Cardiac septum (tissue), 1 donor: ENCODE measurements around the gene ESRRA. TPM values are rescaled to one million over a fixed set of nuclear protein-coding genes. Genes with fewer than 3 reads are reported as not detected.
"Not testable (repeated sequence)": the region's sequence is repeated elsewhere in the genome, so short reads cannot be mapped to it uniquely, and the experiment has no call there.

ENCODE experiments used
- DNase-seq: peaks from one replicate; pipeline ENCODE4 v3.0.0-alpha.2; 2020; ENCODE audit warnings: low spot score
- intact Hi-C: fragments of 100-400 bp; cut with DNase I; formaldehyde crosslinking; loops from one replicate; pipeline ENCODE4 v1.14.0; 2022
- total RNA-seq: library from RNA; stranded (reverse); fragmentation: NEBNext Ultra II Directional; extraction: Animal tissue kit (Norgen Biotek cat#: 25700); gene quantifications from one replicate; pipeline ENCODE4 v1.2.1, GENCODE V29; 2021
- donor health status: DM: no; HTN: no; CAD: no.

Gene ESRRA
- total RNA-seq, 1 donor from 2014 or later, result 116 TPM

DNA sequence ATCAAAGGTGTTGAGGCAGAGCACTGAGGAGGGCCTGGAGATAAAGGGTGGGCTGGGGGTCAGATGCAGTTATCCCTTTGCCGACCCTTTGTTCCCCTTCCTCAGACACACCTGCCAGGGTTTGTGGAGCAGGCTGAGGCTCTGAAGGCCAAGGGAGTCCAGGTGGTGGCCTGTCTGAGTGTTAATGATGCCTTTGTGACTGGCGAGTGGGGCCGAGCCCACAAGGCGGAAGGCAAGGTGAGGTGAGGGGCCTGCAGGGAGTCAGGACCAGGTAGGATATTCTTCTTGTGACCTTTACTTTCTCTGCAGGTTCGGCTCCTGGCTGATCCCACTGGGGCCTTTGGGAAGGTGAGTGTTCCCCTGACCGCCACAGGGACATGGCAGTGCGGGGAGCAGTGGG lies 15.2 kb downstream of the ESRRA start:
- intact Hi-C loops, result no loop called here
- DNase-seq, result no peak

DNA sequence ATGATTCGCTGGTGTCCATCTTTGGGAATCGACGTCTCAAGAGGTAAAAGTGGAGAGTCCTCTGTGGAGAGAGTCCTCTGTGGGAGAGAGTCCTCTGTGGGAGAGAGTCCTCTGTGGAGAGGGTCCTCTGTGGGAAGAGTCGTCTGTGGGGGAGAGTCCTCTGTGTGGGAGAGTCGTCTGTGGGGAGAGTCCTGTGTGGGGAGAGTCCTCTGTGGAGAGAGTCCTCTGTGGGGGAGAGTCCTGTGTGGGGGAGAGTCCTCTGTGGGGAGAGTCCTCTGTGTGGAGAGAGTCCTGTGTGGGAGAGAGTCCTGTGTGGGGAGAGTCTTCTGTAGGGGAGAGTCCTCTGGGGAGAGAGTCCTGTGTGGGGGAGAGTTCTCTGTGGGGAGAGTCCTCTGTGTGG lies 15.7 kb downstream of the ESRRA start:
- intact Hi-C loops, result no loop called here
- DNase-seq, result no peak

DNA sequence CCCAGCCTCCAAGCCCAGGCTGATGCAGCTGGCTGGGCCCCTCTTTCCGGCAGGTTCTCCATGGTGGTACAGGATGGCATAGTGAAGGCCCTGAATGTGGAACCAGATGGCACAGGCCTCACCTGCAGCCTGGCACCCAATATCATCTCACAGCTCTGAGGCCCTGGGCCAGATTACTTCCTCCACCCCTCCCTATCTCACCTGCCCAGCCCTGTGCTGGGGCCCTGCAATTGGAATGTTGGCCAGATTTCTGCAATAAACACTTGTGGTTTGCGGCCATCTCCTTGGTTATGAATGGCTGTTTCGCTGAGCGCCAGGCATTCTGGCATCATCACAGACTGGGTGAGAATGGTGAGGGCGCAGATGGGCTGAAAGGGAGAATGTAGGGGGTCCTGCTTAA lies 16.2 kb downstream of the ESRRA start:
- intact Hi-C loops, result no loop called here
- no peak for DNase-seq

DNA sequence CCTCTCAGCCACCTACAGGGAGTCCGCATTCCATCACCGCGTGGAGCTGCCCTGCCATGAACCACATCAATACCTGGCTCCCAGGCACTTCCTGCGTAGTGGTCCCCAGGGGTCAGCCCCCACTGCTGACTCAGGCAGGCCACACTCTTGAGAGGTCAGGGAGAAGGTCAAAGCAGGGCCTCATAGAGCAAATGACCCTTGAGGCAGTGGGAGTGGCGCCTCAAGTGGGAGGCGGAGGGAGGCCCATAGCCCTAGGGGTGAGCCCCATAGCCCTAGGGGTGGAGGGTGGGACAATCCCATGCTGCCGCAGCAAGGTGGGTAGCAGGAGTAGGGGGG lies 17.6 kb downstream of the ESRRA start:
- no peak for DNase-seq
- intact Hi-C loops, result no loop called here

DNA sequence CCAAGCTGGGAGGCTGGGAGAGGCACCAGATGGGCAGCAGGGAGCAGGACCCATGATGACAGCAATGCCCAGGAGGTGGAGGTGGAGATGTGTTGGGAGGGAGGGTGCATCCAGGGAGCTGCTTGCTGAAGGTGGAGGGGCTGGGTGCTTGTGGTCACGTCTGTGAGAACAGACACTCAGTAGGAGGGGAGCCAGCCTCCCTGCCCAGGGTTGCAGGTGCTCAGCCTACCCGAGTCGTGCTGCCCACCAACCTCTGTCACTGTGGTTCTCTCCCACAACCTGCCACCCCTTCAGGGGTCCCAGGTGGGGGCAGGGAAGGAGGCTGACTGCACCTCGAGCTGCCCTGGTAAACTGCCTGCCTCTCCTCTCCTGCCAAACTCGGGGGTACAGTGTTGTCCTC lies 18.0 kb downstream of the ESRRA start:
- no peak for DNase-seq
- intact Hi-C loops, result no loop called here

DNA sequence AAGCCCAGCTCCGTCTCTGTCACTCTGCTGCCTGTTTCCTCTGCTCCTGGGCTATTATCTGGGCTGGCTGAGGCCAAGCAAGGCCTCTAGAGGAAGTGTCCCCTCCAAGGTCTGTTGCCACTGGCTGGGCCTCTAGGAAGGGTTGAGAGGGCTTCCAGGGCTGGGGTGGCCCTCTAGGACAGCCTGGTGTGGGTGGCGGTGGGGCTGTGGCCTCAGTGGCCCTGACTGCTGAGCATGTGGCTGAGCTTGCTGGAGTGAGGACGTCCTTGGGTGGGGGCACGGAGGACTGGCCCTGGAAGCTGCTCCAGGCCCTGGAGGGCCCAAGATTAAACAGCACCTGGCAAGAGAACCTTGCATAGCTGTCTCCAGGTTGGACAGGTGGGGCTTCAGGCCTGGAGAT lies 18.7 kb downstream of the ESRRA start:
- DNase-seq, intact Hi-C loops: not testable (repeated sequence)

DNA sequence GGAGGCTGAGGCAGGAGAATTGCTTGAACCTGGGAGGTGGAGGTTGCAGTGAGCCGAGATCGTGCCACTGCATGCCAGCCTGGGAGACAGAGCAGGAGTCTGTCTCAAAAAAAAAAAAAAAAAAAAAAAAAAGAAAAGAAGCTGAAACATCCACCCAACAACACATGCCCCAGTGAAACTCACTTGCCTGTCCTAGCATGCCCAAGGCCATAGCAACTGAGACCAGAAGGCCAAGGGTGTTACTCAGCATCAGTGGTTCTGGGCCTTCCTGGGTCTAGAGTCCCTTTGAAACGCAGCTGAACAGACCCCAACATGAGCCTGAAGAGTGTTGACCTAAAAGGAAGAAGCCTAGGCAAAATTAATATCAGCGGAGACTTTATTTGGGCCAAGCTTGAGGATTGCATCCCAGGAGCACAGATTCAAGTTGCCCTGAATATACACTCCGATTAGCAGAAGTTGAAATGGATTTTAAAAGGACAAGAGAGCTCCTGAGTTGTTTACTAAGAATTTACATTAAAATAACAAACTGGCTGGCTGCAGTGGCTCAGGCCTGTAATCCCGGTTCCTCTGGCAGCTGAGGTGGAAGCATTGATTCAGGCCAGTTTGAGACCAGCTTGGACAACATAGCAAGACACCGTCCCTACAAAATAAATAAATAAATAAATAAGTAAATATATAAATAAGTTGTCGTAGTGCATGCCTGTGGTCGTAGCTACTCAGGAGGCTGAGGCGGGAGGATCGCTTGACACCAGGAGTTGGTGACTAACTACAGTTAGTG lies 19.6 kb downstream of the ESRRA start:
- no peak for DNase-seq
- intact Hi-C loops, result no loop called here

DNA sequence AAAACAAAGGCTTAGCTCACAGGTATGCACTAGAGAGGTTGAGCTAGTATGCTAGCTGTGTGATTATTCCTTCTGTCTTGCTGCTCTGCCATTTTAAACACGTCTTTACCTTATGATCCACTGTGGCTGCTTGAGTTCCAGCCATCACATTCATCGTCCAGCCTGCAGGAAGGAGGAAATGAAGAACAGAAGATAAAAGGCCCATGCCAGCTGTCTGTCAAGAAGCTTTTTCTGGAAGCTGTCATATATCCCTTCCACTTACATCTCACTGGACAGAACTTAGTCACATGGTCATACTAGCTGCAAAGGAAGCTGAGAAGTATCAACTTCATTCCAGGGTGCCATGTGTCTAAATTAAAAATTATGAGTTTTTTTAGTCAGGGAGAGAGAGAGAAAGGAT lies 22.1 kb downstream of the ESRRA start:
- intact Hi-C loops, result no loop called here
- no peak for DNase-seq

DNA sequence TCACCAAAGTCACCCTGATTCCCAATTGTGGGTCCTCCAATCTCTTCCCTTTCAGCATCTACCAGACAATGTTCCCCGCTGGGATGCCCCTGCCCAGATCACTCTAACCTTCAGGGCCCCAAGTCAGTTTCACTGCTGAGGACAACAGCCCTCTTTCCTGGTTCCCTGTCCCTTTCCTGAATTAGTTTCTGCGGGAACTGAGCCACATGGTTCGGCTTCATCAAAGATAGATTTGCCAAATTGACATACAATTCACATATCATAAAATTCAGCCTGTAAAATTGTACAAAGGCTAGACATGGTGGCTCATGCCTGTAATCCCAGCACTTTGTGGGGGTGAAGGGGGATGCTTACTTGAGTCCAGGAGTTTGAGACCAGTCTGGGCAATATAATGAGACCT lies 22.7 kb downstream of the ESRRA start:
- intact Hi-C loops, result no loop called here
- DNase-seq, result no peak

DNA sequence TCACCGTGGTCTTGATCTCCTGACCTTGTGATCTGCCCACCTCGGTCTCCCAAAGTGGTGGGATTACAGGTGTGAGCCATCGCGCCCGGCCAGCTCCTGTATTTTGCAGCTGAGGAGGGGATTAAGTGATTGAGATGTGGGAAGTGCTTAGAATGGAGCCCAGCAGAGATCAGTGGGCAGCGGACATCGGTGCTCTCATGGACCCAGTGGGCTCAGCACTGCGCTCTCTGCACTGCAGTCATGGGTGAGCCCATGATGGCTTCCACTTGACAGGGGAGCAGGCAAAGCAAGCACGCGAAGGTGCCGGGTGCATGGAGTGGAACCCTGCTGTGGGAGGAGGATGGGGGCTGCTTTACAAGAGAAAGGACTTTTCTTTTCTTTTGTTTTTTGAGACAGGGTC lies 25.6 kb downstream of the ESRRA start:
- intact Hi-C loops, result no loop called here
- DNase-seq, result no peak

DNA sequence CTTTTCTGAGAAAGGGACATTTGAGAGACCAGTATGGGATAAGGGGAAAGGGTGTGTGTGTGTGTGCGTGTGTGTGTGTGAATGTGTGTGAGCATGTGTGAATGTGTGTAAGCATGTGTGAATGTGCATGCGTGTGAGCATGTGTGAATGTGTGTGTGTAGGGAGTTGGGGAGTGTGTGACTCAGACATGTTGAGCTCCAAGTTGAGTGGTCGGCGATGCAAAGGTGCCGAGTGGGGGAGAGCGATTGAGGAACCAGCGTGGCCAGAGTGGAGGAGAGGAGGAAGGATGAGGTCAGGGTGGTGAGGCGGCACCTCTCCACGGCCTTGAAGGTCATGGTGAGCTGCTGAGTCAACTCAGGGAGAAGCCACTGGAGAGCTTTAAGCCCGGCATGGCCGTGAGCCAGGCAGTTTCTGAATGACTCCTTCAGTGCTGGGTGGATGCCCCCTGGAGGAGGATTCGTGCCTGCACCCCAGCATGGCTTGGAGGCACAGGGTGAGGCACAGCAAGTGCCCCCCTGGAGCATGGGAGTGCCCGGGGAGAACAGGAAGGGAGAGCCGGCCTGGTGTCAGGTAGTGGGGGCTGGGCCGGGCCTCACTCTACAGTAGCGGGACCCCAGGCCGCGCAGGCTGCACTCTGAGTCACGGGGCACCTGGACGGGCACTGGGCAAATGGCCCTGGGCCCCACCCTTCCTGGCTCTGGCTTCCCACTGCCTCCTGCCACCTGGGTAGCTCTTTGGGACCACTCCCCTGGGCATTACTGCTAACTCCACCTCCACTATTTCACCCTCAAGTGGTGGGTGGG lies 26.4 kb downstream of the ESRRA start:
- intact Hi-C loops, result no loop called here
- peak; percentile 90 for DNase-seq

DNA sequence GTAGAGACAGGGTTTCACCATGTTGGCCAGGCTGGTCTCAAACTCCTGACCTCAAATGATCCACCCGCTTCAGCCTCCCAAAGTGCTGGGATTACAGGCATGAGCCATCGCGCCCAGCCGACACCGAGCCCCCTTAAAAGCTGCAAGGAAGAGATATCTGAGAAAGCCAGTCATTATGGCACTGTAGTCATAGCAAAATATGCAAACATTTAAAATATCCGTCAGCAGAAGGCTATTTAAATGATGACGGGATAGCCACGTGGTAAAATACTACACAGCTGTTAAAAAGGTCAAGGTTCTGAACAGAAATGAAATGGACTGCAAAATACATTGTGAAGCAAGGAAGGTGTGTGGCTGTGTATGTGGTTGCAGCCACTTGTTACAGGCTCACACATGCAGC lies 28.2 kb downstream of the ESRRA start:
- DNase-seq, result no peak
- intact Hi-C loops, result no loop called here

DNA sequence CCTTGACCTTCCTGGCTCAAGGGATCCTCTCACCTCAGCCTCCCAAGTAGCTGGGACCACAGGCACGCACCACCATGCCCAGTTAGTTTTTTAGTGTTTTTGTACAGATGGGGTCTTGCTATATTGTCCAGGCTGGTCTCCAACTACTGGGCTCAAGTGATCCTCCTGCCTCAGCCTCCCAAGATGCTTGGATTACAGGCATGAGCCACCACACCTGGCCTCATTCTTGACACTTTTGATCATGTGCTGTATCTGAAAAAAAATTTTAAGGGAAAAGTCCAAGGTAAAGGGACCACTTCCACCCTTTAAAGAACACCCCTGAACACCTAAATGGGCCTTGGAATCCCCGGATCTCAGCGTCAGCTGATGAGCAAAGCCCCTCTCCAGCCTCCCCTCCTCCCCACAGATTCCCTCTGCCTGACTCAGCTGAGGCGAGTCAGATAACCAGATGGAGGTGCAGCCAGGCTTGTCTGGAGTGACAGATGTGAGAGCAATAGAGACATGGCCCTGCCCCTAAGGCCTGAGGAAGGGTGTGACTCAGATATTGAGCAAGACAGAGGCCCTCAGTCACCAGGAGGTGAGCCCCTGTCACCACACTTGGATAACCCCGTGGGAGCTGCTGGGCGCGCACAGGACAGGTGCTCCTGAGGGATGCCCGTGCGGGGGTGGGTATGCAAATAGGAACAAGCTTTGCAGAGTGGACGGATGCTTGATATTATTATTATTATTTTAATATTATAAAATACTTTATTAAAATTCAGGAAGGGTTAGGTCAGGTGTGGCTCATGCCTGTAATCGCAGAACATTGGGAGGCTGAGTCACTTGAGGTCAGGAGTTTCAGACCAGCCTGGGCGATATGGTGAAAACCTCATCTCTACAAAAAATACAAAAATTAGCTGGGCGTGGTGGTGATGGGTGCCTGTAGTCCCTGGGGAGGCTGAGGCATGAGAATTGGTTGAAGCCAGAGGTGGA lies 29.7 kb downstream of the ESRRA start:
- DNase-seq, result no peak
- intact Hi-C loops, result no loop called here

DNA sequence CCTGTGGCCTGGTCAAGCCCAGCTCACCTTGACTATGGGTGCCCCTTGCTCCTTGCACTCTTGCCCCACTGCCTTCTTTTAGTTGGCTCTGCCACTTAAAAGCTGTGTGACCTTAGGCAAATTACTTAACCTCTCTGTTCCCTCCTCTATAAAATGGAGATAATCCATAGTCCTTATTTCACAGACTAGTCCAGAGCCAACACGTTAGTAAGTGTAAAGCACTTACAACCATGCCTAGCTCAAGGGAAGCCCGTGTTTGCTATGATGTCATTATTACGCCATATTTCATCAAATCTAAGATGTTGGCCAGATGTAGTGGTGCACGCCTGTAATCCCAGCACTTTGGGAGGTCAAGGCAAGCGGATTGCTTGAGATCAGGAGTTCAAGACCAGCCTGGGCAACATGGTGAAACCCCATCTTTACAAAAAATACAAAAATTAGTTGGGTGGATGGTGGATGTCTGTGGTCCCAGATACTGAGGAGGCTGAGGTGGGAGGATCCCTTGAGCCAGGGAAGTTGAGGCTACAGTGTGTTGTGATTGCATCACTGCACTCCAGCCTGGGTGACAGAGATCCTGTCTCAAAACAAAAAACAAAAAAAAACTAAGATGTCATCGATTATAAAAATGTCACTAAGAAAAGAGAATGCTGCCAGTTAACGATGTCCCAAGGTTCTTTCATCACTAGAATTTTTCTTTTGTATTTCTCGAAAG lies 32.4 kb downstream of the ESRRA start:
- no peak for DNase-seq
- intact Hi-C loops, result no loop called here

DNA sequence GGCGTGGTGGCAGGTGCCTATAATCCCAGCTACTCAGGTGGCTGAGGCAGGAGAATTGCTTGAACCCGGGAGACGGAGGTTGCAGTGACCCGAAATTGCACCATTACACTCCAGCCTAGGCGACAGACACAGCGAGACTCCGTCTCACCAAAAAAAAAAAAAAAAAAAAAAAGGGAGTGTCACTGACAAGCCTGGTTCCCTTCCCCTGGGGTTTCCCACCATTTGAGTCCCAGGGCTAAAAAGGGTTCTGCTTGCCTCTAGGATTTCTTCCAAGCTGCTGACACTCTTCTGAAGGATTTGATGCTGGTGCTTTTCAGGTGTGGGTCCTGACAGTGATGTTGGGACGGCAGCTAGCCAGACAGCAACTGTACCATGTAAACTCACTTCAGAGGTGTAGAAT lies 33.4 kb downstream of the ESRRA start:
- DNase-seq, result no peak
- intact Hi-C loops, result no loop called here

DNA sequence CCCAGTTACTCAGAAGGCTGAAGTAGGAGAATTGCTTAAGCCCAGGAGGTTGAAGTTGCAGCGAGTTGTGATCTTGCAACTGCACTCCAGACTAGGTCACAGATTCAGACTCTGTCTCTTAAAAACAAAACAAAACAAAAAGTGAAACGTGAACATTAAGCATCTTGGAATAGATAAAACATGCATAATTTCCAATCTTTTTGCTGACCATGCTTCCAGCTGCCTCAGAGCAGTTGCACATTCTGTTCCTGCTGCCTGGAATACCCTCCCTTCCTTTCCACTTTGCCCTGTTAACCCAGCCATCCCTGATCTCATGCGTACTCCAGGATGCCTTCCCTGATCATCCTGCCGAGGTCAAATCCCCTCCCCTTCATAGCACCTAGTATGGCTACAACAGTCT lies 34.0 kb downstream of the ESRRA start:
- DNase-seq, result no peak
- intact Hi-C loops, result no loop called here

DNA sequence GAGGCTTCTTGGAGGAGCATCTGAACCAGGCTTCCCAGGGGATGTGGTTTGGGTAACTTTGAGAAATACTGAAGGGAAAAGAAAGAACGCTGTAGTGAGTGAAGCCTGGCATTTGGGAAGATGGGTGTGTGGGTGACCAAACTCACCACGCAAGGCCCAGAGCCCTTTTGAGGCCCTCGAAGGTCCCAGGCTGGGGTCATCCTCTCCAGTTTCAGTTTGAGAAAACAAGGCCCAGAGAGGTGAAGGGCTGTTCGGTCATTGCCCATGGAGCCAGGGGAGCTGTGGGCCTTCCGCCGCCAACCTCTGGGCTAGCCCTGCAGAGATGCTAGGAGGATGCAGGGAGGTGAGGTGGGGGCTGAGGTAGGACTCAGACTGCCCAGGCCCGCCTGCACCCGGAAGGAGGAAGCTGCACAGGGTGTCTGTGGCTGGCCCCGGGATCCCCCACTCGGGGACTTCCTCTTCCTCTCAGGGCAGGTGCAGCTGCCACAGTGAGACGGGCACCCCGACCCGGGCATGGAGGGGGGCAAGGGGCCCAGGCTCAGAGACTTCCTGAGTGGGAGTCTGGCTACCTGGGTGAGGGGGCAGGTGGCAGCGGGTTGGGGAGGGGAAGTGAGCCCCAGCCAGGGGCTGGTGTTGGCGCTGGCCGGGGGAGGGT lies 34.6 kb downstream of the ESRRA start, which contains the start of gene CCDC88B:
Gene CCDC88B (plus strand): TSS at position 451 of the 655 bp plus-strand sequence. CDS start 63 bp downstream, at position 514.
- peak; percentile 95 for DNase-seq
- intact Hi-C loops, result no loop called here

DNA sequence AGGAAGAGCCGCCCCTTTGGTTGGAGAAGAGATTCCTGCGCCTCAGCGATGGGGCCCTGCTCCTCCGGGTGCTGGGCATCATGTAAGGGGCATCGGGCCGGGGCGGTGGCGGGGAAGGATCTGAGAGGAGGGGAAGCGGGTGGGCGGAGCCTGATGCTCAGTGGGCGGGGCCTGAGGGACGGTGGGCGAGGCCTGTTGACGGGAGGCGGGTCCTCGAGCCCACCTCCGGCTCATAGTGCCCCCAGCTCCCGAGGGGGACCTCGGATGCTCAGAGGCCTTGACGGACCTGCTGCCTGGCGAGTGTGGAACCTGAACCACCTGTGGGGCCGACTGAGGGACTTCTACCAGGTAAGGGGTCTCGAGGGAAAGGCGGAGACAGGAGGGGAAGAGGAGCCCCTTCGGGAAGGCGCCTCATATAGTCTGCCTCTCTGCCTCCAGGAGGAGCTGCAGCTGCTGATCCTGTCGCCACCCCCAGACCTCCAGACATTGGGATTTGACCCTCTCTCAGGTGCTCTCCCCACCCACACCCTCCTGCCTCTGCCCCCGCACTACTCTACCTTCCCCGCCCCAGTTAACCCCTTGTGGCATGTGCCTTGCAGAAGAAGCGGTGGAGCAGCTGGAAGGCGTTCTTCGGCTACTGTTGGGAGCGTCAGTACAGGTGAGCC lies 35.5 kb downstream of the ESRRA start:
- intact Hi-C loops, result no loop called here
- peak; percentile 93 for DNase-seq
